ENCODE data around the gene OPCML.

GRCh38 chr11:133581091-133581490 lies 48.8 kb upstream of the OPCML start:
- no peak for TF ChIP-seq CTCF (IDR thresholded peaks at IDR 0.05)
- TF ChIP-seq POLR2A (IDR thresholded peaks at IDR 0.05) = no peak

Data from lower leg skin (tissue), 3 donors.